Endothelial cell of umbilical vein (primary cell): ENCODE results near the gene SPEF2. TPM values are rescaled to one million over a fixed set of nuclear protein-coding genes. Genes with fewer than 3 reads are reported as not detected.

Source experiments
- BruUV-seq: library from RNA; stranded (reverse); fragments of 400-500 nt; replicated peaks from 2 replicates; lab custom pipeline; 2021; lab: Mats Ljungman, UMichigan
- CTCF ChIA-PET: fragments of 300-600, 350-600 bp; sonication (Branson Sonifier 250); formaldehyde crosslinking; loops from one replicate; lab custom pipeline; 2021; ENCODE audit warnings: antibody characterized with exemption, inconsistent platforms; lab: Charles Lee
- POLR2A ChIA-PET: fragments of 300-600, 350-600 bp; sonication (Branson Sonifier 250); formaldehyde crosslinking; loops from one replicate; lab custom pipeline; 2021; ENCODE audit warnings: antibody characterized with exemption, inconsistent platforms; lab: Charles Lee
- DNase-seq: peaks from one replicate; pipeline ENCODE4 v3.0.0-alpha.2; 2011; ENCODE audit warnings: low read depth, low spot score
- FAIRE-seq: peaks from 2 replicates; lab custom pipeline; 2011; peaks lifted over from hg19 to GRCh38; lab: Jason Lieb, UNC
- H2AFZ ChIP-seq: 2 replicates; pipeline ENCODE4 v1.6.0; 2012; ENCODE audit warnings: low read depth, low read length, control low read depth, inconsistent platforms
- H3K27ac ChIP-seq: 2 replicates; pipeline ENCODE4 v1.5.1; 2011; ENCODE audit warnings: low read depth, mild to moderate bottlenecking, control low read depth, low read length, moderate library complexity; ENCODE audit not compliant: insufficient read depth
- H3K27me3 ChIP-seq, 2 experiments: 2 replicates each; pipeline versions ENCODE4 v1.6.0 to v1.6.1; 2011; ENCODE audit warnings: low read length in 2 of 2, mixed read lengths in 1 of 2; ENCODE audit not compliant: control insufficient read depth in 2 of 2, insufficient read depth in 2 of 2
- H3K36me3 ChIP-seq, 2 experiments: 2 replicates in 1 of 2; 3 replicates in 1 of 2; pipeline ENCODE4 v1.5.1; 2011; ENCODE audit warnings: low read length in 2 of 2, mild to moderate bottlenecking in 1 of 2, moderate library complexity in 1 of 2; ENCODE audit not compliant: control insufficient read depth in 2 of 2, insufficient read depth in 2 of 2; ENCODE audit errors: extremely low read depth in 1 of 2
- H3K4me1 ChIP-seq: 3 replicates; pipeline ENCODE4 v1.5.1; 2011; ENCODE audit warnings: mild to moderate bottlenecking, low read length; ENCODE audit not compliant: control insufficient read depth, insufficient read depth; ENCODE audit errors: extremely low read depth
- H3K4me2 ChIP-seq: 2 replicates; pipeline ENCODE4 v1.6.1; 2011; ENCODE audit warnings: low read length, control low read depth, mixed read lengths; ENCODE audit not compliant: insufficient read depth
- H3K4me3 ChIP-seq, 3 experiments: fragments of 200-600 bp in 1 of 3; sonication (generic), shearing (Covaris generic) in 1 of 3; replicated peaks in 1 of 3; 2 replicates each; pipeline ENCODE4 v1.5.1; 2011 to 2016; ENCODE audit warnings: control low read depth in 3 of 3, low read length in 3 of 3, mild to moderate bottlenecking in 2 of 3, inconsistent platforms in 1 of 3, low read depth in 1 of 3, moderate library complexity in 1 of 3; ENCODE audit not compliant: insufficient read depth in 1 of 3
- H3K79me2 ChIP-seq: 2 replicates; pipeline ENCODE4 v1.6.0; 2012; ENCODE audit warnings: low read length, inconsistent platforms; ENCODE audit not compliant: control insufficient read depth, insufficient read depth
- H3K9ac ChIP-seq: replicated peaks from 2 replicates; pipeline ENCODE3; 2011; ENCODE audit warnings: low read length, control low read depth; ENCODE audit not compliant: insufficient read depth; ENCODE audit errors: extremely low read depth
- H3K9me1 ChIP-seq: replicated peaks from 3 replicates; pipeline ENCODE4 v1.6.0; 2011; ENCODE audit warnings: mild to moderate bottlenecking, low read length; ENCODE audit not compliant: control insufficient read depth, insufficient read depth; ENCODE audit errors: extremely low read depth
- H3K9me3 ChIP-seq: replicated peaks from 2 replicates; pipeline ENCODE4 v1.5.1; 2012; ENCODE audit warnings: low read length, inconsistent platforms; ENCODE audit not compliant: control insufficient read depth, insufficient read depth
- H4K20me1 ChIP-seq: replicated peaks from 2 replicates; pipeline ENCODE3; 2011; ENCODE audit warnings: mild to moderate bottlenecking, low read length; ENCODE audit not compliant: control insufficient read depth, insufficient read depth; ENCODE audit errors: extremely low read depth
- CTCF ChIP-seq, 2 donors: IDR thresholded peaks; 1 replicate in 1 of 2; 2 replicates in 1 of 2; pipeline ENCODE4 v1.5.1; 2011; ENCODE audit warnings: low read length in 2 of 2, mild to moderate bottlenecking in 2 of 2, moderate library complexity in 2 of 2, control low read depth in 1 of 2, inconsistent platforms in 1 of 2, low read depth in 1 of 2; ENCODE audit not compliant: insufficient read depth in 1 of 2; ENCODE audit errors: extremely low read depth in 1 of 2
- FOS ChIP-seq: IDR thresholded peaks from 2 replicates; pipeline ENCODE4 v1.6.1; 2011; ENCODE audit warnings: mild to moderate bottlenecking, low read length, moderate library complexity, borderline replicate concordance; ENCODE audit not compliant: insufficient read depth
- GATA2 ChIP-seq: IDR thresholded peaks from 2 replicates; pipeline ENCODE4 v1.7.0; 2011; ENCODE audit warnings: low read depth, mild to moderate bottlenecking, moderate library complexity, mixed read lengths, low read length; ENCODE audit not compliant: insufficient read length, insufficient read depth
- JUN ChIP-seq: IDR thresholded peaks from 2 replicates; pipeline ENCODE4 v1.6.1; 2011; ENCODE audit warnings: borderline replicate concordance, low read depth; ENCODE audit not compliant: insufficient read length, insufficient read depth
- MAX ChIP-seq: IDR thresholded peaks from 2 replicates; pipeline ENCODE4 v1.6.1; 2011; ENCODE audit not compliant: insufficient read depth, insufficient read length
- MYC ChIP-seq: IDR thresholded peaks from one replicate; pipeline ENCODE4 v1.6.1; 2011; ENCODE audit warnings: mild to moderate bottlenecking, low read depth, low read length
- POLR2A ChIP-seq: IDR thresholded peaks from 2 replicates; pipeline ENCODE4 v1.6.1; 2012; ENCODE audit warnings: low read depth, mild to moderate bottlenecking, control low read depth, low read length
- POLR2AphosphoS5 ChIP-seq: IDR thresholded peaks from 2 replicates; pipeline ENCODE4 v1.6.1; 2012; ENCODE audit warnings: low read depth, mild to moderate bottlenecking, control low read depth, low read length, moderate library complexity; ENCODE audit not compliant: insufficient read depth
- dilution Hi-C: fragments of 300-500 bp; cut with MboI; formaldehyde crosslinking; loops from one replicate; pipeline ENCODE4 v1.15.0; 2019; ENCODE audit warnings: low sequenced_read_pairs; ENCODE audit not compliant: extremely low pct_ligation_motif_present
- intact Hi-C: fragments of 100-400 bp; cut with micrococcal nuclease; formaldehyde crosslinking; loops from one replicate; pipeline ENCODE4 v1.10.0; 2022
- polyA plus RNA-seq, 4 experiments: library from polyadenylated mRNA; depleted of rRNA in 3 of 4; stranded (reverse) in 3 of 4; unstranded in 1 of 4; fragments of >200 nt; gene quantifications; 2 replicates each; pipeline versions ENCODE4 v1.2.1 to v1.2.3, GENCODE V29; 2011 to 2012; ENCODE audit warnings: missing spikeins in 1 of 4
- total RNA-seq: library from RNA; stranded (reverse); gene quantifications from 2 replicates; pipeline ENCODE4 v1.2.3, GENCODE V29; 2021

SPEF2 gene
- total and polyA plus RNA-seq, 2 donors (not counting 3 experiments of a cell fraction or from before 2014, with no cell fraction given), result 0.28 to 0.73 TPM

- Histone ChIP-seq H3K9me1 (no peaks in the 10 kb centered on the region), H3K4me3 (no peak overlapping the region), H3K36me3 (no peaks in the 10 kb centered on the region), H4K20me1 (no peaks in the 10 kb centered on the region), H2AFZ (no peak overlapping the region), H3K9ac (no peak overlapping the region), H3K27ac (no peak overlapping the region), H3K4me1 (no peaks in the 10 kb centered on the region), H3K27me3 (no peaks in the 10 kb centered on the region), H3K79me2 (no peaks in the 10 kb centered on the region), H3K9me3 (no peaks in the 10 kb centered on the region), H3K4me2 (no peak overlapping the region)
- dilution Hi-C loops (no loop called here), intact Hi-C loops (no loop called here)
- POLR2A ChIA-PET, result no interaction called here
- FAIRE-seq (no peak), DNase-seq (no peak)
- no TSS peak for BruUV-seq
- TF ChIP-seq POLR2AphosphoS5 (no peak), JUN (no peak), GATA2 (no peak), FOS (no peak), CTCF (IDR thresholded peaks at IDR 0.05; ENCODE audit: extremely low read depth in 1 of 2, insufficient read depth in 1 of 2, low read depth in 1 of 2, low read length in 2 of 2) (no peak), MYC (no peak), MAX (no peak), POLR2A (no peak)
- CTCF ChIA-PET, result no interaction called here
These were observed 24.3 kb upstream of the SPEF2 start for GRCh38 chr5:35593338-35593737.
